Neural cell (in vitro differentiated cells): Measurements from ENCODE around the gene GTF2F1. TPM values are rescaled to one million over a fixed set of nuclear protein-coding genes. Genes with fewer than 3 reads are reported as not detected.
"Not testable (repeated sequence)": the region's sequence is repeated elsewhere in the genome, so short reads cannot be mapped to it uniquely, and the experiment has no call there.

Source experiments
- H2AFZ ChIP-seq: fragments of 200-600, 300-800 bp; sonication (generic), shearing (Covaris generic); 2 replicates; pipeline ENCODE4 v1.6.0; 2014; ENCODE audit warnings: low read depth, mild to moderate bottlenecking, antibody characterized with exemption, low read length, moderate library complexity
- H3F3A ChIP-seq: fragments of 200-600 bp; shearing (Covaris generic); 2 replicates; pipeline ENCODE4 v1.6.1; 2016; ENCODE audit warnings: mild to moderate bottlenecking, moderate library complexity, mixed read lengths, antibody characterized with exemption, low read length; ENCODE audit not compliant: insufficient read depth, poor library complexity, severe bottlenecking
- H3K27ac ChIP-seq: fragments of 200-600, 300-800 bp; sonication (generic), shearing (Covaris generic); 2 replicates; pipeline ENCODE4 v1.5.1; 2014; ENCODE audit warnings: mild to moderate bottlenecking, low read length, moderate library complexity
- H3K27me3 ChIP-seq: fragments of 300-800, 200-600 bp; sonication (generic), shearing (Covaris generic); 2 replicates; pipeline ENCODE4 v1.6.0; 2014; ENCODE audit warnings: mild to moderate bottlenecking, low read depth, low read length, moderate library complexity; ENCODE audit not compliant: insufficient read depth
- H3K36me3 ChIP-seq: fragments of 300-800, 200-600 bp; sonication (generic), shearing (Covaris generic); 2 replicates; pipeline ENCODE4 v1.5.1; 2014; ENCODE audit warnings: mild to moderate bottlenecking, antibody characterized with exemption, low read length, moderate library complexity; ENCODE audit not compliant: insufficient read depth
- H3K4me2 ChIP-seq: fragments of 300-800, 200-600 bp; sonication (generic), shearing (Covaris generic); 2 replicates; pipeline ENCODE4 v1.6.0; 2014; ENCODE audit warnings: mild to moderate bottlenecking, low read length
- H3K4me3 ChIP-seq: fragments of 300-800, 200-600 bp; sonication (generic), shearing (Covaris generic); 2 replicates; pipeline ENCODE4 v1.5.1; 2014; ENCODE audit warnings: mild to moderate bottlenecking, low read length, moderate library complexity
- H3K79me2 ChIP-seq: fragments of 200-600 bp; shearing (Covaris generic); replicated peaks from 2 replicates; pipeline ENCODE4 v1.6.0; 2014; ENCODE audit warnings: mild to moderate bottlenecking, low read length, moderate library complexity; ENCODE audit not compliant: insufficient read depth
- H3K9ac ChIP-seq: fragments of 300-800, 200-600 bp; sonication (generic), shearing (Covaris generic); 2 replicates; pipeline ENCODE4 v1.6.1; 2016; ENCODE audit warnings: mild to moderate bottlenecking, low read length, mixed read lengths
- H3K9me2 ChIP-seq: fragments of 200-600 bp; shearing (Covaris generic); 2 replicates; pipeline ENCODE4 v1.6.1; 2016; ENCODE audit warnings: mild to moderate bottlenecking, low read length, mixed read lengths; ENCODE audit not compliant: insufficient read depth
- H3K9me3 ChIP-seq: fragments of 200-600, 300-800 bp; sonication (generic), shearing (Covaris generic); 2 replicates; pipeline ENCODE4 v1.6.1; 2016; ENCODE audit warnings: mild to moderate bottlenecking, mixed run types, low read length, moderate library complexity, mixed read lengths
- H4K20me1 ChIP-seq: fragments of 200-600 bp; shearing (Covaris generic); 2 replicates; pipeline ENCODE4 v1.6.1; 2016; ENCODE audit warnings: mild to moderate bottlenecking, mixed run types; ENCODE audit not compliant: insufficient read depth
- EP300 ChIP-seq: fragments of 450-650 bp; conservative IDR thresholded peaks from 2 replicates; pipeline ENCODE4 v1.6.1; 2014; ENCODE audit warnings: antibody characterized with exemption, mild to moderate bottlenecking, moderate library complexity; ENCODE audit not compliant: poor library complexity, severe bottlenecking
- EZH2 ChIP-seq: fragments of 200-600, 300-800 bp; shearing (Covaris generic), sonication (generic); IDR thresholded peaks from 2 replicates; pipeline ENCODE4 v1.6.1; 2014; ENCODE audit warnings: antibody characterized with exemption, low read length, borderline replicate concordance, mild to moderate bottlenecking; ENCODE audit not compliant: insufficient read depth, poor library complexity, severe bottlenecking
- MXI1 ChIP-seq: fragments of 450-650 bp; conservative IDR thresholded peaks from 2 replicates; pipeline ENCODE4 v1.6.1; 2014; ENCODE audit warnings: antibody characterized with exemption, mild to moderate bottlenecking; ENCODE audit not compliant: poor library complexity, severe bottlenecking
- POLR2AphosphoS5 ChIP-seq: IDR thresholded peaks from 2 replicates; pipeline ENCODE4 v1.6.1; 2012
- RAD21 ChIP-seq: fragments of 450-650 bp; conservative IDR thresholded peaks from 2 replicates; pipeline ENCODE4 v1.6.1; 2014; ENCODE audit warnings: antibody characterized with exemption, mild to moderate bottlenecking, moderate library complexity
- REST ChIP-seq: IDR thresholded peaks from 2 replicates; pipeline ENCODE4 v1.6.1; 2012; ENCODE audit warnings: borderline replicate concordance
- SMC3 ChIP-seq: fragments of 450-650 bp; conservative IDR thresholded peaks from 2 replicates; pipeline ENCODE4 v1.6.1; 2014; ENCODE audit warnings: antibody characterized with exemption, mild to moderate bottlenecking, moderate library complexity; ENCODE audit not compliant: poor library complexity
- polyA plus RNA-seq: library from polyadenylated mRNA; depleted of rRNA; stranded (reverse); fragments of >200 nt; gene quantifications from 2 replicates; pipeline ENCODE4 v1.2.3, GENCODE V29; 2014
- TF ChIP-seq, protein P1 (sequence below): fragments of 450-650 bp; IDR thresholded peaks from 2 replicates; pipeline ENCODE4 v1.5.1; 2014; ENCODE audit warnings: antibody characterized with exemption, mild to moderate bottlenecking, moderate library complexity; ENCODE audit not compliant: poor library complexity, severe bottlenecking

The GTF2F1 gene
- polyA plus RNA-seq, 1 donor from 2014 or later = 53.9 TPM

DNA sequence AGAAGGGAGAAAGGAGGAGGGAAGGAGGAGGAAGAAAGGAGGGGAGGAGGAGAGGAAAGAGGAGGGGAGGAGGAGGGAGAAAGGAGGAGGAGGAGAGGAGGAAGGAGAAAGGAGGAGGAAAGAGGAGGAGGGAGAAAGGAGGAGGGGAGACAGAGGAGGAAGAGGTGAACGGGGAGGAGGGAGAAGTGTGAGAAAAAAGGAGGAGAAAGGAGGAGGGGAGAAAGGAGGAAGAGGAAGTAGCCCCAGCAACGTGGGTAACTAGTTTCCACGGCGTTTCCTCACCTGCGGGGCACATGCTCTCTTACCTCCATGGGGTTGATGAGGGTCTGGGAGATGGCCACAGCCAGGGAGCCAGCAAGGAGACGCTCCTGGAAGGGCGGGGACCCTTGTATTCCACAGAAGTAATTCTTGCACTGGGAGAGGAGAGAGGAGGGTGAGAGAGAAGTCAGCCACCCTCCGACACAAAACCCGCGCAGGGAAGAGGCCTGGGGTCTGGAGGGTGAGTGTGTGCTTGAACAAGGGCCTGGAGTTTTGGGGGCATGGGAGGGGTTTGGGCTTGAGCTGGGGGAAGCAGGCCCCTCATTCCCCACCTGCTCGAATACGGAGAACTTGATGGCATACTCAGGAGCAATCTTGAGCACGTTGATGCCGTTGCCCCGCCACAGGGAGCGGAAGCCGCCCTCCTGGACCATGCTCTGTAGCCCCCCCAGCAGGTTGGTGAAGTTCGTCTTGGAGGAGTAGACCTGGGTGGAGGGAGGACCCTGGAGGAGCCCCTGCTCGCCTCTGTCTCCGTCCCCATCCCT is 36.7 kb upstream of the GTF2F1 start:
- no peak overlapping the region for H3K4me2 ChIP-seq
- no peak overlapping the region for H3K27ac ChIP-seq
- H3K9me3 ChIP-seq = no peaks in the 10 kb centered on the region
- no peaks in the 10 kb centered on the region for H3K9me2 ChIP-seq
- H2AFZ ChIP-seq = no peak overlapping the region
- H3K79me2 ChIP-seq = no peaks in the 10 kb centered on the region
- H3K9ac ChIP-seq = no peak overlapping the region
- H3K4me3 ChIP-seq = no peak overlapping the region
- H3K36me3 ChIP-seq = no peaks in the 10 kb centered on the region
- no peak for TF ChIP-seq SMC3
- TF ChIP-seq, protein P1, sequence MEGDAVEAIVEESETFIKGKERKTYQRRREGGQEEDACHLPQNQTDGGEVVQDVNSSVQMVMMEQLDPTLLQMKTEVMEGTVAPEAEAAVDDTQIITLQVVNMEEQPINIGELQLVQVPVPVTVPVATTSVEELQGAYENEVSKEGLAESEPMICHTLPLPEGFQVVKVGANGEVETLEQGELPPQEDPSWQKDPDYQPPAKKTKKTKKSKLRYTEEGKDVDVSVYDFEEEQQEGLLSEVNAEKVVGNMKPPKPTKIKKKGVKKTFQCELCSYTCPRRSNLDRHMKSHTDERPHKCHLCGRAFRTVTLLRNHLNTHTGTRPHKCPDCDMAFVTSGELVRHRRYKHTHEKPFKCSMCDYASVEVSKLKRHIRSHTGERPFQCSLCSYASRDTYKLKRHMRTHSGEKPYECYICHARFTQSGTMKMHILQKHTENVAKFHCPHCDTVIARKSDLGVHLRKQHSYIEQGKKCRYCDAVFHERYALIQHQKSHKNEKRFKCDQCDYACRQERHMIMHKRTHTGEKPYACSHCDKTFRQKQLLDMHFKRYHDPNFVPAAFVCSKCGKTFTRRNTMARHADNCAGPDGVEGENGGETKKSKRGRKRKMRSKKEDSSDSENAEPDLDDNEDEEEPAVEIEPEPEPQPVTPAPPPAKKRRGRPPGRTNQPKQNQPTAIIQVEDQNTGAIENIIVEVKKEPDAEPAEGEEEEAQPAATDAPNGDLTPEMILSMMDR = no peak
- TF ChIP-seq EP300 = no peak
- no peak for TF ChIP-seq EZH2
- no peak for TF ChIP-seq RAD21
- no peak for TF ChIP-seq REST
- no peak for TF ChIP-seq POLR2AphosphoS5
- TF ChIP-seq MXI1 = no peak
- H4K20me1 ChIP-seq = no peaks in the 10 kb centered on the region
- H3F3A ChIP-seq = no peaks in the 10 kb centered on the region
- H3K27me3 ChIP-seq = no peaks in the 10 kb centered on the region

- not testable (repeated sequence) for H3K9me3 ChIP-seq, H3K4me2 ChIP-seq, H3K9me2 ChIP-seq, H3K4me3 ChIP-seq, H3K79me2 ChIP-seq, H3K36me3 ChIP-seq, H2AFZ ChIP-seq, H3F3A ChIP-seq, H3K9ac ChIP-seq, H3K27me3 ChIP-seq, H4K20me1 ChIP-seq, H3K27ac ChIP-seq
These were observed 35.9 kb upstream of the GTF2F1 start for GRCh38 chr19:6428692-6429418.
